NCI-H128 (cell line): ENCODE results near the gene ERI2.
"Not testable (repeated sequence)": the region's sequence is repeated elsewhere in the genome, so short reads cannot be mapped to it uniquely, and the experiment has no call there.

ENCODE experiments used
- DNase-seq: peaks from one replicate; lab custom pipeline; 2025; ENCODE audit not compliant: unreplicated experiment; lab: John Stamatoyannopoulos, UW

The ERI2 gene

GRCh38 chr16:20765732-20766131 is 40.5 kb downstream of the ERI2 start:
- no peak for DNase-seq

- not testable (repeated sequence) for DNase-seq
Observed at GRCh38 chr16:20764448-20764847, 41.8 kb downstream of the ERI2 start.

- DNase-seq, result no peak
Observed at GRCh38 chr16:20763461-20764232, 42.6 kb downstream of the ERI2 start, which contains the start of gene ACSM3. Gene ACSM3 (plus strand): TSS chr16:20764014. CDS start chr16:20770035, 6,021 bp downstream.

GRCh38 chr16:20762404-20763123 is 43.7 kb downstream of the ERI2 start:
- no peak for DNase-seq

GRCh38 chr16:20761175-20761574 is 45.1 kb downstream of the ERI2 start:
- DNase-seq, result no peak

- DNase-seq, result no peak
Observed at GRCh38 chr16:20760346-20760745, 45.9 kb downstream of the ERI2 start.

- not testable (repeated sequence) for DNase-seq
Observed at GRCh38 chr16:20755799-20756198, 50.5 kb downstream of the ERI2 start.

GRCh38 chr16:20755238-20755637 is 51.0 kb downstream of the ERI2 start:
- DNase-seq, result no peak

- no peak for DNase-seq
Observed at GRCh38 chr16:20753727-20754126, 52.5 kb downstream of the ERI2 start.

GRCh38 chr16:20750558-20750957 is 55.7 kb downstream of the ERI2 start:
- DNase-seq, result no peak

GRCh38 chr16:20749474-20749873 is 56.8 kb downstream of the ERI2 start:
- DNase-seq, result no peak

- no peak for DNase-seq
Observed at GRCh38 chr16:20747030-20747816, 59.0 kb downstream of the ERI2 start.

GRCh38 chr16:20746461-20746860 is 59.8 kb downstream of the ERI2 start:
- no peak for DNase-seq
